HEK293 (cell line): Measurements from ENCODE around the gene SPATA2.

Experiments used
- CTCF ChIA-PET: fragments of 350-600 bp; formaldehyde crosslinking; extraction: SDS; loops from one replicate; lab custom pipeline; 2021; ENCODE audit warnings: antibody characterized with exemption; lab: Yijun Ruan, JAX
- POLR2A ChIA-PET: fragments of 300-600 bp; formaldehyde crosslinking; extraction: SDS; loops from one replicate; lab custom pipeline; 2020; ENCODE audit warnings: antibody characterized with exemption, inconsistent platforms; lab: Yijun Ruan, JAX
- H3K27ac ChIP-seq: fragments of 200-500 bp; sonication (Bioruptor generic); 2 replicates; pipeline ENCODE4 v1.5.1; 2014; ENCODE audit warnings: low read depth, low read length, control low read depth, inconsistent platforms; ENCODE audit errors: extremely low read depth
- H3K36me3 ChIP-seq, 2 experiments: fragments of 200-500 bp in 1 of 2; sonication (Bioruptor generic) in 1 of 2; 1 replicate in 1 of 2; 2 replicates in 1 of 2; pipeline ENCODE4 v1.5.1; 2014 to 2017; ENCODE audit warnings: inconsistent platforms in 2 of 2, low read length in 2 of 2; ENCODE audit not compliant: control insufficient read depth in 2 of 2, insufficient read depth in 1 of 2
- H3K4me1 ChIP-seq: fragments of 200-500 bp; sonication (Bioruptor generic); 2 replicates; pipeline ENCODE4 v1.5.1; 2014; ENCODE audit warnings: mild to moderate bottlenecking, low read length, inconsistent platforms; ENCODE audit not compliant: control insufficient read depth, insufficient read depth
- H3K4me3 ChIP-seq: 2 replicates; pipeline ENCODE4 v1.5.1; 2011; ENCODE audit warnings: low read depth, mild to moderate bottlenecking, control low read depth, low read length, moderate library complexity
- H3K9me3 ChIP-seq: fragments of 200-500 bp; sonication (Bioruptor generic); 2 replicates; pipeline ENCODE4 v1.5.1; 2014; ENCODE audit warnings: low read depth, low read length, inconsistent platforms; ENCODE audit not compliant: control insufficient read depth, insufficient read depth
- FEZF1 ChIP-seq: fragments of 450-650 bp; formaldehyde crosslinking; IDR thresholded peaks from 2 replicates; pipeline ENCODE4 v1.5.1; 2016; ENCODE audit warnings: missing biosample characterization, missing genetic modification characterization
- HIC1 ChIP-seq: fragments of 450-650 bp; formaldehyde crosslinking; IDR thresholded peaks from 2 replicates; pipeline ENCODE4 v1.5.1; 2016; ENCODE audit warnings: missing biosample characterization, missing genetic modification characterization
- KLF17 ChIP-seq: fragments of 450-650 bp; formaldehyde crosslinking; IDR thresholded peaks from 2 replicates; pipeline ENCODE4 v1.5.1; 2016; ENCODE audit warnings: missing biosample characterization, missing genetic modification characterization
- PBX3 ChIP-seq: sonication (generic); formaldehyde crosslinking; IDR thresholded peaks from 2 replicates; pipeline ENCODE4 v1.8.1; 2022; ENCODE audit warnings: mild to moderate bottlenecking, moderate library complexity, missing genetic modification reagents
- REST ChIP-seq: fragments of 450-650 bp; formaldehyde crosslinking; IDR thresholded peaks from 2 replicates; pipeline ENCODE4 v1.5.1; 2016; ENCODE audit warnings: missing biosample characterization, missing genetic modification characterization
- SETDB1 ChIP-seq: IDR thresholded peaks from one replicate; pipeline ENCODE4 v1.6.1; 2017; ENCODE audit warnings: mild to moderate bottlenecking, low read length, moderate library complexity, mixed read lengths; ENCODE audit not compliant: insufficient read length
- ZBTB17 ChIP-seq: fragments of 450-650 bp; formaldehyde crosslinking; IDR thresholded peaks from 2 replicates; pipeline ENCODE4 v1.5.1; 2016; ENCODE audit warnings: missing biosample characterization, missing genetic modification characterization
- ZBTB6 ChIP-seq: fragments of 450-650 bp; formaldehyde crosslinking; IDR thresholded peaks from 2 replicates; pipeline ENCODE4 v1.5.1; 2017; ENCODE audit warnings: missing biosample characterization, missing genetic modification characterization
- ZNF19 ChIP-seq: fragments of 450-650 bp; formaldehyde crosslinking; IDR thresholded peaks from 2 replicates; pipeline ENCODE4; 2016; ENCODE audit warnings: missing biosample characterization, missing genetic modification characterization, low read depth
- ZNF211 ChIP-seq: fragments of 450-650 bp; formaldehyde crosslinking; IDR thresholded peaks from 2 replicates; pipeline ENCODE4 v1.5.1; 2016; ENCODE audit warnings: low read depth, missing biosample characterization, missing genetic modification characterization
- ZNF223 ChIP-seq: fragments of 450-650 bp; formaldehyde crosslinking; IDR thresholded peaks from 2 replicates; pipeline ENCODE4 v1.5.1; 2016; ENCODE audit warnings: missing biosample characterization, missing genetic modification characterization
- ZNF24 ChIP-seq: fragments of 450-650 bp; formaldehyde crosslinking; IDR thresholded peaks from 2 replicates; pipeline ENCODE4 v1.5.1; 2016; ENCODE audit warnings: missing biosample characterization, missing genetic modification characterization
- ZNF335 ChIP-seq: fragments of 450-650 bp; formaldehyde crosslinking; conservative IDR thresholded peaks from 2 replicates; pipeline ENCODE4 v1.5.1; 2016; ENCODE audit warnings: missing biosample characterization, missing genetic modification characterization
- ZNF350 ChIP-seq: fragments of 450-650 bp; formaldehyde crosslinking; IDR thresholded peaks from 2 replicates; pipeline ENCODE4 v1.5.0; 2017; ENCODE audit warnings: missing biosample characterization, mild to moderate bottlenecking, missing genetic modification characterization
- ZNF366 ChIP-seq: fragments of 450-650 bp; formaldehyde crosslinking; conservative IDR thresholded peaks from 2 replicates; pipeline ENCODE4 v1.5.1; 2016; ENCODE audit warnings: missing biosample characterization, missing genetic modification characterization
- ZNF48 ChIP-seq: fragments of 450-650 bp; formaldehyde crosslinking; IDR thresholded peaks from 2 replicates; pipeline ENCODE4 v1.5.1; 2016; ENCODE audit warnings: missing biosample characterization, missing genetic modification characterization
- ZNF518A ChIP-seq: fragments of 450-650 bp; formaldehyde crosslinking; conservative IDR thresholded peaks from 2 replicates; pipeline ENCODE4 v1.5.1; 2016; ENCODE audit warnings: low read depth, missing biosample characterization, missing genetic modification characterization
- ZNF521 ChIP-seq: fragments of 450-650 bp; formaldehyde crosslinking; IDR thresholded peaks from 2 replicates; pipeline ENCODE4 v1.5.1; 2017; ENCODE audit warnings: missing biosample characterization, mild to moderate bottlenecking, missing genetic modification characterization
- ZNF660 ChIP-seq: fragments of 450-650 bp; IDR thresholded peaks from 2 replicates; pipeline ENCODE4 v1.5.1; 2018; ENCODE audit warnings: missing biosample characterization, mild to moderate bottlenecking, missing genetic modification characterization
- ZSCAN5A ChIP-seq: fragments of 450-650 bp; formaldehyde crosslinking; IDR thresholded peaks from 2 replicates; pipeline ENCODE4 v1.5.1; 2016; ENCODE audit warnings: missing biosample characterization, missing genetic modification characterization

The SPATA2 gene

GRCh38 chr20:49880177-49880576 is 35.2 kb downstream of the SPATA2 start (continued):
- no peak for TF ChIP-seq ZNF518A (tag by site-specific recombination)
- no peak for TF ChIP-seq ZNF19 (tag by site-specific recombination)
- no peak for TF ChIP-seq ZNF660 (tag by site-specific recombination)
- TF ChIP-seq ZNF521 (tag by site-specific recombination) = no peak
- TF ChIP-seq ZNF366 (tag by site-specific recombination) = no peak
- no peak for TF ChIP-seq ZNF350 (tag by site-specific recombination)
- TF ChIP-seq ZNF48 (tag by site-specific recombination) = no peak
- TF ChIP-seq ZNF24 (tag by site-specific recombination) = no peak
- TF ChIP-seq, all 188 proteins: peak for 0

- POLR2A ChIA-PET = no interaction called here
- no peak overlapping the region for H3K4me3 ChIP-seq
- CTCF ChIA-PET = interaction anchor here (0.6 to 2.5 kb wide), 2 partner anchors 10 to 338 kb away, joined by 3 to 8 read pairs; no protein-coding TSS in a partner anchor
- TF ChIP-seq ZNF335 (tag by site-specific recombination) = no peak
- no peak for TF ChIP-seq ZNF211 (tag by site-specific recombination)
- no peak for TF ChIP-seq KLF17 (tag by site-specific recombination)
- TF ChIP-seq ZSCAN5A (tag by site-specific recombination) = no peak
- TF ChIP-seq ZBTB17 (tag by site-specific recombination) = no peak
- no peak for TF ChIP-seq ZNF223 (tag by site-specific recombination)
- no peak for TF ChIP-seq ZBTB6 (tag by site-specific recombination)
- no peak for TF ChIP-seq FEZF1 (tag by site-specific recombination)
- TF ChIP-seq PBX3 (CRISPR knock-in tag) = no peak
- TF ChIP-seq SETDB1 = no peak
- TF ChIP-seq REST (tag by site-specific recombination) = no peak
- TF ChIP-seq HIC1 (tag by site-specific recombination) = no peak
- H3K36me3 ChIP-seq = peaks cover 0 to 44% of the 10 kb centered on the region in 2 experiments; a peak in 2 of 3 replicates
- no peak overlapping the region for H3K27ac ChIP-seq
- H3K4me1 ChIP-seq = no peaks in the 10 kb centered on the region
- no peaks in the 10 kb centered on the region for H3K9me3 ChIP-seq
Observed at GRCh38 chr20:49878977-49879376, 36.4 kb downstream of the SPATA2 start.
